ENCODE results near the gene BMAL2.

The BMAL2 gene

GRCh38 chr12:27351476-27351875 is 18.8 kb downstream of the BMAL2 start:
- Histone ChIP-seq H3K9me3 (replicated peaks in 1 of 2; ENCODE audit: control insufficient read depth in 2 of 2, insufficient read depth in 1 of 2, low read depth in 1 of 2, low read length in 2 of 2) (no peaks in the 10 kb centered on the region), H4K8ac (ENCODE audit: low read depth, low read length) (no peak overlapping the region), H3K18ac (ENCODE audit: low read length) (no peak overlapping the region), H3K4me2 (ENCODE audit: insufficient read depth, low read length, poor library complexity, severe bottlenecking) (no peak overlapping the region), H3K79me1 (ENCODE audit: low read depth, low read length) (no peaks in the 10 kb centered on the region), H3K4me1 (ENCODE audit: control insufficient read depth in 2 of 2, insufficient read depth in 1 of 2, low read depth in 1 of 2, low read length in 2 of 2) (no peaks in the 10 kb centered on the region), H2BK5ac (ENCODE audit: low read length) (no peak overlapping the region), H3K9ac (ENCODE audit: low read depth, low read length, poor library complexity) (no peak overlapping the region), H3K36me3 (replicated peaks in 1 of 2; ENCODE audit: control insufficient read depth in 2 of 2, insufficient read depth in 2 of 2, low read length in 2 of 2) (no peaks in the 10 kb centered on the region), H3K4me3 (ENCODE audit: low read length in 2 of 2) (no peak overlapping the region), H2BK12ac (ENCODE audit: low read length) (no peak overlapping the region), H3K4ac (ENCODE audit: low read length) (no peak overlapping the region), H3K27ac (replicated peaks; ENCODE audit: low read length) (no peak overlapping the region), H2BK120ac (ENCODE audit: low read depth, low read length) (no peak overlapping the region), H3K14ac (ENCODE audit: low read length) (no peak overlapping the region), H3K27me3 (ENCODE audit: control insufficient read depth in 3 of 3, insufficient read depth in 3 of 3, low read depth in 1 of 3, low read length in 3 of 3) (no peaks in the 10 kb centered on the region), H2BK15ac (ENCODE audit: low read length) (no peak overlapping the region), H2AK5ac (ENCODE audit: low read depth, low read length) (no peak overlapping the region), H4K91ac (ENCODE audit: low read depth, low read length, poor library complexity) (no peak overlapping the region), H3K23ac (ENCODE audit: low read depth, low read length, poor library complexity) (no peak overlapping the region), H2AFZ (ENCODE audit: low read length) (no peak overlapping the region)
- no peak for DNase-seq (ENCODE audit: low spot score)
- no CpG with 5 or more reads among the region's 7 CpGs for WGBS, 2 donors (ENCODE audit: extremely low coverage in 2 of 2, insufficient read length in 2 of 2, insufficient replicate concordance in 1 of 2)

DNA sequence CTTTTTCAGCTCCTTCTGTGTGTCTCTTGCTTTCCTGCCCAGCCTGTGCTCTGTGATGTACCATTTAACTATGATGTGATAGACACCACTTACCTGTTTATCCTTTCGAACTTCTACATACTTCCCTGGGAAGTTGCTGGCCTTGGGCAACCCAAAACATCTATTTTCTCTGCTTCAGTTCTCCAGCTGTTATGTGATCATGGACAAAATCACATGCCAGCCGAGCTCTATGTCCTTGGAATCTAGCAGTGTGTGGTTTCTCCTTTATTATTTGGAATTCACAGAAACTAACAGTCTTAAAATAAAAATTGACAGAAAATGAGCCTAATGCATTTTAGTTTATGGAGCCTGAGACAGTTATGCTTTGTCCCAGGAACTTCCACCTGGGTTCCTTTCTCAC is 22.9 kb downstream of the BMAL2 start:
- no peak overlapping the region for H3K14ac ChIP-seq (ENCODE audit: low read length)
- no peak overlapping the region for H2BK120ac ChIP-seq (ENCODE audit: low read depth, low read length)
- no peaks in the 10 kb centered on the region for H3K9me3 ChIP-seq (replicated peaks in 1 of 2; ENCODE audit: control insufficient read depth in 2 of 2, insufficient read depth in 1 of 2, low read depth in 1 of 2, low read length in 2 of 2)
- H3K4ac ChIP-seq (ENCODE audit: low read length) = no peak overlapping the region
- H3K23ac ChIP-seq (ENCODE audit: low read depth, low read length, poor library complexity) = no peak overlapping the region
- no peaks in the 10 kb centered on the region for H3K36me3 ChIP-seq (replicated peaks in 1 of 2; ENCODE audit: control insufficient read depth in 2 of 2, insufficient read depth in 2 of 2, low read length in 2 of 2)
- H2AK5ac ChIP-seq (ENCODE audit: low read depth, low read length) = no peak overlapping the region
- no peak overlapping the region for H3K4me3 ChIP-seq (ENCODE audit: low read length in 2 of 2)
- H2BK15ac ChIP-seq (ENCODE audit: low read length) = no peak overlapping the region
- H2BK5ac ChIP-seq (ENCODE audit: low read length) = no peak overlapping the region
- no peak overlapping the region for H4K8ac ChIP-seq (ENCODE audit: low read depth, low read length)
- WGBS, 2 donors (ENCODE audit: extremely low coverage in 2 of 2, insufficient read length in 2 of 2, insufficient replicate concordance in 1 of 2) = no CpG with 5 or more reads among the region's 2 CpGs
- H3K79me1 ChIP-seq (ENCODE audit: low read depth, low read length) = no peaks in the 10 kb centered on the region
- H3K18ac ChIP-seq (ENCODE audit: low read length) = no peak overlapping the region
- H3K4me1 ChIP-seq (ENCODE audit: control insufficient read depth in 2 of 2, insufficient read depth in 1 of 2, low read depth in 1 of 2, low read length in 2 of 2) = no peaks in the 10 kb centered on the region
- H4K91ac ChIP-seq (ENCODE audit: low read depth, low read length, poor library complexity) = no peak overlapping the region
- DNase-seq (ENCODE audit: low spot score) = no peak
- no peak overlapping the region for H2AFZ ChIP-seq (ENCODE audit: low read length)
- H3K27me3 ChIP-seq (ENCODE audit: control insufficient read depth in 3 of 3, insufficient read depth in 3 of 3, low read depth in 1 of 3, low read length in 3 of 3) = no peaks in the 10 kb centered on the region
- H3K4me2 ChIP-seq (ENCODE audit: insufficient read depth, low read length, poor library complexity, severe bottlenecking) = no peak overlapping the region
- no peak overlapping the region for H3K9ac ChIP-seq (ENCODE audit: low read depth, low read length, poor library complexity)
- H3K27ac ChIP-seq (replicated peaks; ENCODE audit: low read length) = no peak overlapping the region
- no peak overlapping the region for H2BK12ac ChIP-seq (ENCODE audit: low read length)

- no peak overlapping the region for H3K4ac ChIP-seq (ENCODE audit: low read length)
- H3K4me1 ChIP-seq (ENCODE audit: control insufficient read depth in 2 of 2, insufficient read depth in 1 of 2, low read depth in 1 of 2, low read length in 2 of 2) = no peaks in the 10 kb centered on the region
- no peak overlapping the region for H3K9ac ChIP-seq (ENCODE audit: low read depth, low read length, poor library complexity)
- no peak overlapping the region for H3K27ac ChIP-seq (replicated peaks; ENCODE audit: low read length)
- H2BK15ac ChIP-seq (ENCODE audit: low read length) = no peak overlapping the region
- H3K27me3 ChIP-seq (ENCODE audit: control insufficient read depth in 3 of 3, insufficient read depth in 3 of 3, low read depth in 1 of 3, low read length in 3 of 3) = no peaks in the 10 kb centered on the region
- no peak overlapping the region for H3K14ac ChIP-seq (ENCODE audit: low read length)
- H2AFZ ChIP-seq (ENCODE audit: low read length) = no peak overlapping the region
- no peak overlapping the region for H4K91ac ChIP-seq (ENCODE audit: low read depth, low read length, poor library complexity)
- H2BK120ac ChIP-seq (ENCODE audit: low read depth, low read length) = no peak overlapping the region
- H2AK5ac ChIP-seq (ENCODE audit: low read depth, low read length) = no peak overlapping the region
- H3K4me3 ChIP-seq (ENCODE audit: low read length in 2 of 2) = no peak overlapping the region
- no peaks in the 10 kb centered on the region for H3K79me1 ChIP-seq (ENCODE audit: low read depth, low read length)
- no peak overlapping the region for H3K23ac ChIP-seq (ENCODE audit: low read depth, low read length, poor library complexity)
- no peak overlapping the region for H2BK5ac ChIP-seq (ENCODE audit: low read length)
- no peak overlapping the region for H2BK12ac ChIP-seq (ENCODE audit: low read length)
- H3K36me3 ChIP-seq (replicated peaks in 1 of 2; ENCODE audit: control insufficient read depth in 2 of 2, insufficient read depth in 2 of 2, low read length in 2 of 2) = no peaks in the 10 kb centered on the region
- no peak overlapping the region for H3K4me2 ChIP-seq (ENCODE audit: insufficient read depth, low read length, poor library complexity, severe bottlenecking)
- no peak for DNase-seq (ENCODE audit: low spot score)
- no CpG with 5 or more reads among the region's 1 CpG for WGBS, 2 donors (ENCODE audit: extremely low coverage in 2 of 2, insufficient read length in 2 of 2, insufficient replicate concordance in 1 of 2)
- no peak overlapping the region for H3K18ac ChIP-seq (ENCODE audit: low read length)
- no peak overlapping the region for H4K8ac ChIP-seq (ENCODE audit: low read depth, low read length)
- H3K9me3 ChIP-seq (replicated peaks in 1 of 2; ENCODE audit: control insufficient read depth in 2 of 2, insufficient read depth in 1 of 2, low read depth in 1 of 2, low read length in 2 of 2) = no peaks in the 10 kb centered on the region
Observed at GRCh38 chr12:27355979-27356378, 23.3 kb downstream of the BMAL2 start.

DNA sequence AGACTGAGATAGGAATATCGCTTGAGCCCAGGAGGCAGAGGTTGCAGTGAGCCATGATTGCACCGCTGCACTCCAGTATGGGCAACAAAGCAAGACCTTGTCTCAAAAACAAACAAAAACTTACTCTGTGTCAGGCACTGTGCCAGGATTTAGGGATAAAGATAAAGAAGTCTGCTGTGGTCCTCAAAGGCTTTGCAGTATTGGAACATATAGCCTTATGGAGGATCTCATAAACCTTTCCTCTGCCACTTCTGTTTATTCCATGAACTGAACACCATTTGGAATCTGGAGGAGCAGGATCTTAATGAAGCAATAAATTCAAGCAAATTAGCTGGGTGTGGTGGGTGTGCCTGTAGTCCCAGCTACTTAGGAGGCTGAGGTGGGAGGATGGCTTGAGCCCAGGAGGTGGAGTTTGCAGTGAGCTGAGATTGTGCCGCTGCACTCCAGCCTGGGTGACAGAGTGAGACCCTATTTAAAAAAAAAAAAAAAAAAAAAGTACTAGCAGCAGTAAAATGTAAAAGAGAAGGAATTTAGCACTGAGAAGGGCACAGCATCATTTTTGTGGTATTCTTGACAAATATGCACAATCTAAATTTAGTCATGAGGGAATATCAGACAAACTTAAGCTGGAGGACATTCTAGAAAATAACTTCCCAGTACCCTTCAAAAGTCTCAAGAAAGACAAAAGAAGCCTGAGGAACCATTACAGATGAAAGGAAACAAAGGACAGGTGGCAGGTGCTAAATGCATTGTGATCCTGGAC is 27.1 kb downstream of the BMAL2 start:
- H3K27ac ChIP-seq (replicated peaks; ENCODE audit: low read length) = no peak overlapping the region
- H3K23ac ChIP-seq (ENCODE audit: low read depth, low read length, poor library complexity) = no peak overlapping the region
- H3K4me3 ChIP-seq (ENCODE audit: low read length in 2 of 2) = no peak overlapping the region
- H2BK12ac ChIP-seq (ENCODE audit: low read length) = no peak overlapping the region
- WGBS, 2 donors (ENCODE audit: extremely low coverage in 2 of 2, insufficient read length in 2 of 2, insufficient replicate concordance in 1 of 2) = no CpG with 5 or more reads among the region's 3 CpGs
- peaks cover 0 to 2% of the 10 kb centered on the region in 2 donors for H3K36me3 ChIP-seq (replicated peaks in 1 of 2; ENCODE audit: control insufficient read depth in 2 of 2, insufficient read depth in 2 of 2, low read length in 2 of 2)
- no peak overlapping the region for H2AFZ ChIP-seq (ENCODE audit: low read length)
- H2BK5ac ChIP-seq (ENCODE audit: low read length) = no peak overlapping the region
- no peak overlapping the region for H3K18ac ChIP-seq (ENCODE audit: low read length)
- no peaks in the 10 kb centered on the region for H3K27me3 ChIP-seq (ENCODE audit: control insufficient read depth in 3 of 3, insufficient read depth in 3 of 3, low read depth in 1 of 3, low read length in 3 of 3)
- DNase-seq (ENCODE audit: low spot score) = no peak
- no peak overlapping the region for H3K4me2 ChIP-seq (ENCODE audit: insufficient read depth, low read length, poor library complexity, severe bottlenecking)
- H3K9me3 ChIP-seq (replicated peaks in 1 of 2; ENCODE audit: control insufficient read depth in 2 of 2, insufficient read depth in 1 of 2, low read depth in 1 of 2, low read length in 2 of 2) = peaks cover 0 to 2% of the 10 kb centered on the region in 2 donors
- no peak overlapping the region for H2BK15ac ChIP-seq (ENCODE audit: low read length)
- no peaks in the 10 kb centered on the region for H3K79me1 ChIP-seq (ENCODE audit: low read depth, low read length)
- no peak overlapping the region for H4K8ac ChIP-seq (ENCODE audit: low read depth, low read length)
- no peak overlapping the region for H3K9ac ChIP-seq (ENCODE audit: low read depth, low read length, poor library complexity)
- no peaks in the 10 kb centered on the region for H3K4me1 ChIP-seq (ENCODE audit: control insufficient read depth in 2 of 2, insufficient read depth in 1 of 2, low read depth in 1 of 2, low read length in 2 of 2)
- H4K91ac ChIP-seq (ENCODE audit: low read depth, low read length, poor library complexity) = no peak overlapping the region
- no peak overlapping the region for H2BK120ac ChIP-seq (ENCODE audit: low read depth, low read length)
- H2AK5ac ChIP-seq (ENCODE audit: low read depth, low read length) = no peak overlapping the region
- H3K14ac ChIP-seq (ENCODE audit: low read length) = no peak overlapping the region
- no peak overlapping the region for H3K4ac ChIP-seq (ENCODE audit: low read length)

Measured in neuronal stem cell (in vitro differentiated cells).